PFSK-1 (cell line): ENCODE measurements around the gene KRTAP10-12.

ENCODE experiments used
- FOXP2 ChIP-seq: optimal IDR thresholded peaks from 2 replicates; pipeline ENCODE3; 2011; ENCODE audit warnings: borderline replicate concordance, control low read depth, inconsistent platforms; ENCODE audit not compliant: insufficient read depth; ENCODE audit errors: extremely low read length, extremely low read depth
- POLR2AphosphoS5 ChIP-seq: IDR thresholded peaks from 2 replicates; pipeline ENCODE4 v1.6.1; 2012; ENCODE audit warnings: low read depth, mild to moderate bottlenecking, control low read depth, low read length, moderate library complexity
- SIN3A ChIP-seq: IDR thresholded peaks from 2 replicates; pipeline ENCODE4 v1.6.1; 2012; ENCODE audit warnings: mild to moderate bottlenecking, low read length, moderate library complexity, borderline replicate concordance; ENCODE audit not compliant: insufficient read depth
- TAF1 ChIP-seq: IDR thresholded peaks from 2 replicates; pipeline ENCODE4 v1.6.1; 2012; ENCODE audit warnings: low read length, control low read depth, borderline replicate concordance; ENCODE audit not compliant: insufficient read depth
- TF ChIP-seq, protein P1 (sequence below), 2 experiments: IDR thresholded peaks; 2 replicates each; pipeline versions ENCODE4 v1.6.1 to v1.8.0; 2011 to 2012; ENCODE audit warnings: low read depth in 2 of 2, low read length in 2 of 2, control low read depth in 1 of 2, inconsistent platforms in 1 of 2, mild to moderate bottlenecking in 1 of 2, moderate library complexity in 1 of 2; ENCODE audit not compliant: insufficient read depth in 1 of 2

KRTAP10-12 gene

GRCh38 chr21:44724196-44724595, 27.2 kb downstream of the KRTAP10-12 start:
- no peak for TF ChIP-seq FOXP2
- no peak for TF ChIP-seq TAF1
- TF ChIP-seq, protein P1, sequence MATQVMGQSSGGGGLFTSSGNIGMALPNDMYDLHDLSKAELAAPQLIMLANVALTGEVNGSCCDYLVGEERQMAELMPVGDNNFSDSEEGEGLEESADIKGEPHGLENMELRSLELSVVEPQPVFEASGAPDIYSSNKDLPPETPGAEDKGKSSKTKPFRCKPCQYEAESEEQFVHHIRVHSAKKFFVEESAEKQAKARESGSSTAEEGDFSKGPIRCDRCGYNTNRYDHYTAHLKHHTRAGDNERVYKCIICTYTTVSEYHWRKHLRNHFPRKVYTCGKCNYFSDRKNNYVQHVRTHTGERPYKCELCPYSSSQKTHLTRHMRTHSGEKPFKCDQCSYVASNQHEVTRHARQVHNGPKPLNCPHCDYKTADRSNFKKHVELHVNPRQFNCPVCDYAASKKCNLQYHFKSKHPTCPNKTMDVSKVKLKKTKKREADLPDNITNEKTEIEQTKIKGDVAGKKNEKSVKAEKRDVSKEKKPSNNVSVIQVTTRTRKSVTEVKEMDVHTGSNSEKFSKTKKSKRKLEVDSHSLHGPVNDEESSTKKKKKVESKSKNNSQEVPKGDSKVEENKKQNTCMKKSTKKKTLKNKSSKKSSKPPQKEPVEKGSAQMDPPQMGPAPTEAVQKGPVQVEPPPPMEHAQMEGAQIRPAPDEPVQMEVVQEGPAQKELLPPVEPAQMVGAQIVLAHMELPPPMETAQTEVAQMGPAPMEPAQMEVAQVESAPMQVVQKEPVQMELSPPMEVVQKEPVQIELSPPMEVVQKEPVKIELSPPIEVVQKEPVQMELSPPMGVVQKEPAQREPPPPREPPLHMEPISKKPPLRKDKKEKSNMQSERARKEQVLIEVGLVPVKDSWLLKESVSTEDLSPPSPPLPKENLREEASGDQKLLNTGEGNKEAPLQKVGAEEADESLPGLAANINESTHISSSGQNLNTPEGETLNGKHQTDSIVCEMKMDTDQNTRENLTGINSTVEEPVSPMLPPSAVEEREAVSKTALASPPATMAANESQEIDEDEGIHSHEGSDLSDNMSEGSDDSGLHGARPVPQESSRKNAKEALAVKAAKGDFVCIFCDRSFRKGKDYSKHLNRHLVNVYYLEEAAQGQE (IDR thresholded peaks at IDR 0.05; ENCODE audit: insufficient read depth in 1 of 2, low read depth in 2 of 2, low read length in 2 of 2), result no peak
- TF ChIP-seq SIN3A, result no peak
- TF ChIP-seq POLR2AphosphoS5, result no peak

DNA sequence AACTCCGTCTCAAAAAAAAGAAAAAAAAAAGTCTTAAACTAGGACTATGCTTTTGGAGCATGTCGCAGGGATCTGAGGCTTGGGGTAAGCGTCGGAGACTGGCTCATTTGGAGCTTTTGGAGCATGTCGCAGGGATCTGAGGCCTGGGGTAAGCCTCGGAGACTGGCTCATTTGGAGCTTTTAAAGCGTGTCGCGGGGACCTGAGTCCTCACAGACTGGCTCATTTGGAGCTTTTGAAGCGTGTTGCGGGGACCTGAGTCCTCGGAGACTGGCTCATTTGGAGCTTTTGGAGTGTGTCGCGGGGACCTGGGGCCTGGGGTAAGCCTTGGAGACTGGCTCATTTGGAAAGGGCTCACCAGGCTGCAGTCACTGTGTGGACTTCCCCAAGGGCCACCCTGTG, 28.0 kb downstream of the KRTAP10-12 start:
- TF ChIP-seq FOXP2 (no peak), SIN3A (no peak), POLR2AphosphoS5 (no peak), TAF1 (no peak)
- TF ChIP-seq, protein P1 (IDR thresholded peaks at IDR 0.05; ENCODE audit: insufficient read depth in 1 of 2, low read depth in 2 of 2, low read length in 2 of 2), result no peak

- no peak for TF ChIP-seq SIN3A
- TF ChIP-seq TAF1, result no peak
- no peak for TF ChIP-seq FOXP2
- TF ChIP-seq POLR2AphosphoS5, result no peak
- TF ChIP-seq, protein P1 (IDR thresholded peaks at IDR 0.05; ENCODE audit: insufficient read depth in 1 of 2, low read depth in 2 of 2, low read length in 2 of 2), result no peak
Observed at GRCh38 chr21:44726826-44727225, 29.9 kb downstream of the KRTAP10-12 start.

GRCh38 chr21:44727321-44727720, 30.3 kb downstream of the KRTAP10-12 start:
- no peak for TF ChIP-seq SIN3A
- no peak for TF ChIP-seq TAF1
- no peak for TF ChIP-seq FOXP2
- TF ChIP-seq POLR2AphosphoS5, result no peak
- TF ChIP-seq, protein P1 (IDR thresholded peaks at IDR 0.05; ENCODE audit: insufficient read depth in 1 of 2, low read depth in 2 of 2, low read length in 2 of 2), result no peak

GRCh38 chr21:44727757-44728156, 30.8 kb downstream of the KRTAP10-12 start:
- TF ChIP-seq FOXP2, result no peak
- TF ChIP-seq, protein P1 (IDR thresholded peaks at IDR 0.05; ENCODE audit: insufficient read depth in 1 of 2, low read depth in 2 of 2, low read length in 2 of 2), result no peak
- TF ChIP-seq SIN3A, result no peak
- TF ChIP-seq TAF1, result no peak
- no peak for TF ChIP-seq POLR2AphosphoS5
